ENCODE measurements around the gene ANGPTL5. TPM values are rescaled to one million over a fixed set of nuclear protein-coding genes. Genes with fewer than 3 reads are reported as not detected.

ANGPTL5 gene
- polyA plus RNA-seq, 1 of the 3 experiments (the other 2 are of a cell fraction): not detected

- Histone ChIP-seq H4K20me1 (ENCODE audit: insufficient read depth) (no peaks in the 10 kb centered on the region), H3K36me3 (replicated peaks in 1 of 2; ENCODE audit: control insufficient read depth in 1 of 2, insufficient read depth in 2 of 2, low read length in 1 of 2) (peaks cover 0 to 4% of the 10 kb centered on the region in 2 experiments), H3K9ac (no peak overlapping the region), H3F3A (replicated peaks; ENCODE audit: insufficient read depth) (no peaks in the 10 kb centered on the region), H3K27ac (ENCODE audit: low read depth in 2 of 2, low read length in 1 of 2) (no peak overlapping the region), H3K79me2 (ENCODE audit: insufficient read depth) (no peaks in the 10 kb centered on the region), H3K27me3 (ENCODE audit: insufficient read depth) (no peaks in the 10 kb centered on the region), H3K9me3 (no peaks in the 10 kb centered on the region), H3K4me3 (ENCODE audit: low read depth in 2 of 2, low read length in 1 of 2) (no peak overlapping the region), H3K4me1 (ENCODE audit: control insufficient read depth in 1 of 2, insufficient read depth in 2 of 2, low read depth in 1 of 2, low read length in 1 of 2) (no peaks in the 10 kb centered on the region; a peak in 1 of 4 replicates), H3K9me2 (no peaks in the 10 kb centered on the region; the same call in 1 of the 2 replicates), H3K4me2 (no peak overlapping the region), H2AFZ (ENCODE audit: low read depth) (no peak overlapping the region)
- ChIA-PET CTCF (interaction anchor here (1.1 to 2.4 kb wide), 6 partner anchors 19 to 722 kb away, joined by 3 to 11 read pairs (median 4); partner anchors contain the start of gene ANGPTL5), POLR2A (no interaction called here)
- peak; percentile 43 for DNase-seq
- 69% methylated on average over 2 of the region's 2 CpGs for WGBS (ENCODE audit: low lambda C conversion rate)
- TF ChIP-seq SMC3 (IDR thresholded peaks at IDR 0.05; ENCODE audit: low read depth, low read length) (no peak), FOXM1 (IDR thresholded peaks at IDR 0.05; ENCODE audit: low read depth) (no peak), GATA2 (CRISPR knock-in tag; IDR thresholded peaks at IDR 0.05) (peak; percentile 77), TAF1 (IDR thresholded peaks at IDR 0.05; ENCODE audit: borderline replicate concordance, low read depth, low read length) (no peak)
- TF ChIP-seq, protein P1, sequence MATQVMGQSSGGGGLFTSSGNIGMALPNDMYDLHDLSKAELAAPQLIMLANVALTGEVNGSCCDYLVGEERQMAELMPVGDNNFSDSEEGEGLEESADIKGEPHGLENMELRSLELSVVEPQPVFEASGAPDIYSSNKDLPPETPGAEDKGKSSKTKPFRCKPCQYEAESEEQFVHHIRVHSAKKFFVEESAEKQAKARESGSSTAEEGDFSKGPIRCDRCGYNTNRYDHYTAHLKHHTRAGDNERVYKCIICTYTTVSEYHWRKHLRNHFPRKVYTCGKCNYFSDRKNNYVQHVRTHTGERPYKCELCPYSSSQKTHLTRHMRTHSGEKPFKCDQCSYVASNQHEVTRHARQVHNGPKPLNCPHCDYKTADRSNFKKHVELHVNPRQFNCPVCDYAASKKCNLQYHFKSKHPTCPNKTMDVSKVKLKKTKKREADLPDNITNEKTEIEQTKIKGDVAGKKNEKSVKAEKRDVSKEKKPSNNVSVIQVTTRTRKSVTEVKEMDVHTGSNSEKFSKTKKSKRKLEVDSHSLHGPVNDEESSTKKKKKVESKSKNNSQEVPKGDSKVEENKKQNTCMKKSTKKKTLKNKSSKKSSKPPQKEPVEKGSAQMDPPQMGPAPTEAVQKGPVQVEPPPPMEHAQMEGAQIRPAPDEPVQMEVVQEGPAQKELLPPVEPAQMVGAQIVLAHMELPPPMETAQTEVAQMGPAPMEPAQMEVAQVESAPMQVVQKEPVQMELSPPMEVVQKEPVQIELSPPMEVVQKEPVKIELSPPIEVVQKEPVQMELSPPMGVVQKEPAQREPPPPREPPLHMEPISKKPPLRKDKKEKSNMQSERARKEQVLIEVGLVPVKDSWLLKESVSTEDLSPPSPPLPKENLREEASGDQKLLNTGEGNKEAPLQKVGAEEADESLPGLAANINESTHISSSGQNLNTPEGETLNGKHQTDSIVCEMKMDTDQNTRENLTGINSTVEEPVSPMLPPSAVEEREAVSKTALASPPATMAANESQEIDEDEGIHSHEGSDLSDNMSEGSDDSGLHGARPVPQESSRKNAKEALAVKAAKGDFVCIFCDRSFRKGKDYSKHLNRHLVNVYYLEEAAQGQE (IDR thresholded peaks at IDR 0.05; ENCODE audit: low read depth, low read length): no peak
Observed at GRCh38 chr11:101944923-101945322, 28.6 kb upstream of the ANGPTL5 start.

- Histone ChIP-seq H3K4me2 (no peak overlapping the region), H3K27ac (ENCODE audit: low read depth in 2 of 2, low read length in 1 of 2) (no peak overlapping the region), H3K27me3 (ENCODE audit: insufficient read depth) (no peaks in the 10 kb centered on the region), H4K20me1 (ENCODE audit: insufficient read depth) (no peaks in the 10 kb centered on the region), H3K9me3 (no peaks in the 10 kb centered on the region), H3K79me2 (ENCODE audit: insufficient read depth) (no peaks in the 10 kb centered on the region), H2AFZ (ENCODE audit: low read depth) (no peak overlapping the region), H3K9ac (no peak overlapping the region), H3F3A (replicated peaks; ENCODE audit: insufficient read depth) (no peaks in the 10 kb centered on the region), H3K4me1 (ENCODE audit: control insufficient read depth in 1 of 2, insufficient read depth in 2 of 2, low read depth in 1 of 2, low read length in 1 of 2) (no peaks in the 10 kb centered on the region; a peak in 1 of 4 replicates), H3K4me3 (ENCODE audit: low read depth in 2 of 2, low read length in 1 of 2) (no peak overlapping the region), H3K9me2 (no peaks in the 10 kb centered on the region; the same call in 1 of the 2 replicates), H3K36me3 (replicated peaks in 1 of 2; ENCODE audit: control insufficient read depth in 1 of 2, insufficient read depth in 2 of 2, low read length in 1 of 2) (no peaks in the 10 kb centered on the region)
- ChIA-PET CTCF (no interaction called here), POLR2A (no interaction called here)
- no peak for TF ChIP-seq USF2 (IDR thresholded peaks at IDR 0.05; ENCODE audit: borderline replicate concordance, low read depth, low read length)
- no peak for TF ChIP-seq MXI1 (IDR thresholded peaks at IDR 0.05; ENCODE audit: low read depth, low read length)
- no peak for TF ChIP-seq EZH2phosphoT487 (IDR thresholded peaks at IDR 0.05; ENCODE audit: borderline replicate concordance, low read depth)
- no peak for TF ChIP-seq YY1 (IDR thresholded peaks at IDR 0.05; ENCODE audit: low read depth)
- no peak for DNase-seq
- 69% methylated on average over 3 of the region's 3 CpGs for WGBS (ENCODE audit: low lambda C conversion rate)
Observed at GRCh38 chr11:101940901-101941520, 24.7 kb upstream of the ANGPTL5 start.

All from SK-N-SH (cell line).